Measurements from ENCODE around the gene COL8A2. TPM values are rescaled to one million over a fixed set of nuclear protein-coding genes. Genes with fewer than 3 reads are reported as not detected.

The COL8A2 gene
- total RNA-seq, 4 donors from 2014 or later: 0.83 to 1.3 (median 1.1) TPM

GRCh38 chr1:36100376-36100775 is 24.6 kb downstream of the COL8A2 start:
- DNase-seq: peak in 1 of 3 donors; percentile 45
- Histone ChIP-seq H3K27ac (no peak overlapping the region), H3K27me3 (no peaks in the 10 kb centered on the region), H3K4me3 (no peak overlapping the region), H3K36me3 (peaks cover 0 to 8% (median 0%) of the 10 kb centered on the region in 3 donors), H3K4me1 (peaks cover 0 to 4% (median 0%) of the 10 kb centered on the region in 4 donors), H3K9me3 (no peaks in the 10 kb centered on the region)
- TF ChIP-seq POLR2A (IDR thresholded peaks at IDR 0.05): no peak
- no peak for TF ChIP-seq CTCF (IDR thresholded peaks at IDR 0.05)

GRCh38 chr1:36099681-36100341 is 25.2 kb downstream of the COL8A2 start:
- Histone ChIP-seq H3K4me1 (peaks cover 0 to 4% (median 0%) of the 10 kb centered on the region in 4 donors), H3K9me3 (no peaks in the 10 kb centered on the region), H3K27ac (no peak overlapping the region), H3K4me3 (peak overlapping the region in 1 of 4 donors; percentile 18), H3K36me3 (peaks cover 0 to 8% (median 0%) of the 10 kb centered on the region in 3 donors), H3K27me3 (no peaks in the 10 kb centered on the region)
- TF ChIP-seq POLR2A (IDR thresholded peaks at IDR 0.05) (no peak), CTCF (IDR thresholded peaks at IDR 0.05) (peak; percentile 51 to 89 (median 80))
- DNase-seq: peak; percentile 75 to 92 (median 86)

DNA sequence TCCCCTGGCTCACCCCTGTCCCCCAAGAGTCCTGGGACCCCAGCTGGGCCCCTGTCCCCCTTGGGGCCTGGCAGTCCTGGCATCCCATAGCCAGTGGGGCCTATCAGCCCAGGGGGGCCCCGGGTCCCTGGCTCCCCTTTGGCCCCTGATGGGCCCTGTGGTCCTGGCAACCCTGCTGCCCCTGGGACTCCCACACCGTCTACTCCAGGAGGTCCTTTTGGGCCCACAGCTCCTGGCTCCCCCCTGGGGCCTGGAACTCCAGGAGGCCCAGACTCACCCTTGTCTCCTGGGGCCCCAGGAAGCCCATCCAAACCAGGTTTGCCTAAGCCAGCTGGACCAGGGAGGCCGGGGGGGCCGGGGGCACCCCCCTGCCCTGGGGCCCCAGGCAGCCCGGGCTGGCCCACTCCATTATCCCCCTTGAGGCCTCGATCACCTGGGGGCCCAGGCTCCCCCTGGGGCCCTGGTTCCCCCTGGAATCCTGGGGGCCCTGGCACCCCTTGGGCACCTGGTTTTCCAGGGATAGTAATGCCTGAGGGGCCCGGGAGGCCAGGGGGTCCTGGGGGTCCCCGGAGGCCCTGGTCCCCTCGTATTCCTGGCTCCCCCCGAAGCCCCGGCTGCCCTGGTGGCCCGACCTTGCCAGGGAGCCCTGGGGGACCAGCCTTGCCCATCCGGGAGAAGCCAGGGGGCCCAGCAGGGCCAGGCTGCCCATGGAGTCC is 26.2 kb downstream of the COL8A2 start:
- H3K27me3 ChIP-seq: no peaks in the 10 kb centered on the region
- no peak for DNase-seq
- no peak overlapping the region for H3K27ac ChIP-seq
- H3K4me3 ChIP-seq: no peak overlapping the region
- no peaks in the 10 kb centered on the region for H3K9me3 ChIP-seq
- H3K4me1 ChIP-seq: peaks cover 0 to 4% (median 0%) of the 10 kb centered on the region in 4 donors
- TF ChIP-seq CTCF (IDR thresholded peaks at IDR 0.05) (no peak), POLR2A (IDR thresholded peaks at IDR 0.05) (no peak)
- peaks cover 0 to 13% (median 0%) of the 10 kb centered on the region in 3 donors for H3K36me3 ChIP-seq

GRCh38 chr1:36097693-36098585 is 27.1 kb downstream of the COL8A2 start:
- no peak for TF ChIP-seq POLR2A (IDR thresholded peaks at IDR 0.05)
- TF ChIP-seq CTCF (IDR thresholded peaks at IDR 0.05): no peak
- Histone ChIP-seq H3K36me3 (peaks cover 0 to 21% (median 0%) of the 10 kb centered on the region in 3 donors), H3K4me1 (peaks cover 0 to 4% (median 0%) of the 10 kb centered on the region in 4 donors), H3K9me3 (no peaks in the 10 kb centered on the region), H3K27me3 (no peaks in the 10 kb centered on the region), H3K27ac (no peak overlapping the region), H3K4me3 (no peak overlapping the region)
- no peak for DNase-seq
